Panc1 (cell line): Measurements from ENCODE around the gene NFKBIZ.

Source experiments
- POLR2AphosphoS5 ChIP-seq: IDR thresholded peaks from 2 replicates; pipeline ENCODE4 v1.6.1; 2012; ENCODE audit warnings: mild to moderate bottlenecking, low read depth, low read length, moderate library complexity
- TF ChIP-seq, protein P1 (sequence below): fragments of 450-650 bp; IDR thresholded peaks from 2 replicates; pipeline ENCODE4 v1.5.1; 2017; ENCODE audit warnings: mild to moderate bottlenecking

DNA sequence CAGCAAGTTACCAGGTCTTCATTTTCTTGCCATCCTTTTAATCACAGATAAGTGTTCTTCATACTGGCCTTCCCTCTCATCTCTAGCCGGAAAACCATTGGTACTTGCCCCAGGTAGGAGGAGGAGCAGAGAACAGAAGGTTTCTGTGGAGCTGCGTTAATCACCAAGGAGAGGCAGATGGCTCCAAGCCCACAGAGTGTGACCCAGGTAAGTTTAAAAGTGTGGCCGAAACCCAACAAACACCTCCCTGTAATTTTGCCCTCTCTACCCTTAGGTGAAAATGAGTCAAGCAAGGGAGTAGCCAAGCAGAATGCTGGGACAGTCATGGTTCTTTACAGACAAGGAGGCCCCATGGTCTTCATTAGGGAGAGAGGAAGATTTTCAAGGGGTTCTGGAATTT is 37.3 kb downstream of the NFKBIZ start:
- TF ChIP-seq, protein P1, sequence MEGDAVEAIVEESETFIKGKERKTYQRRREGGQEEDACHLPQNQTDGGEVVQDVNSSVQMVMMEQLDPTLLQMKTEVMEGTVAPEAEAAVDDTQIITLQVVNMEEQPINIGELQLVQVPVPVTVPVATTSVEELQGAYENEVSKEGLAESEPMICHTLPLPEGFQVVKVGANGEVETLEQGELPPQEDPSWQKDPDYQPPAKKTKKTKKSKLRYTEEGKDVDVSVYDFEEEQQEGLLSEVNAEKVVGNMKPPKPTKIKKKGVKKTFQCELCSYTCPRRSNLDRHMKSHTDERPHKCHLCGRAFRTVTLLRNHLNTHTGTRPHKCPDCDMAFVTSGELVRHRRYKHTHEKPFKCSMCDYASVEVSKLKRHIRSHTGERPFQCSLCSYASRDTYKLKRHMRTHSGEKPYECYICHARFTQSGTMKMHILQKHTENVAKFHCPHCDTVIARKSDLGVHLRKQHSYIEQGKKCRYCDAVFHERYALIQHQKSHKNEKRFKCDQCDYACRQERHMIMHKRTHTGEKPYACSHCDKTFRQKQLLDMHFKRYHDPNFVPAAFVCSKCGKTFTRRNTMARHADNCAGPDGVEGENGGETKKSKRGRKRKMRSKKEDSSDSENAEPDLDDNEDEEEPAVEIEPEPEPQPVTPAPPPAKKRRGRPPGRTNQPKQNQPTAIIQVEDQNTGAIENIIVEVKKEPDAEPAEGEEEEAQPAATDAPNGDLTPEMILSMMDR = no peak
- no peak for TF ChIP-seq POLR2AphosphoS5
